Lower leg skin (tissue), 4 donors: Measurements from ENCODE around the gene RPL10. TPM values are rescaled to one million over a fixed set of nuclear protein-coding genes. Genes with fewer than 3 reads are reported as not detected.
"Not testable (repeated sequence)": the region's sequence is repeated elsewhere in the genome, so short reads cannot be mapped to it uniquely, and the experiment has no call there.

ENCODE experiments used
- DNase-seq, 2 donors: peaks; one replicate each; pipeline ENCODE4 v3.0.0-alpha.2; 2019; ENCODE audit warnings: low spot score in 2 of 2
- H3K4me3 ChIP-seq: fragments of 200-600 bp; sonication (generic); 2 replicates; pipeline ENCODE4 v1.5.1; 2017; ENCODE audit warnings: mild to moderate bottlenecking, low read depth; ENCODE audit not compliant: poor library complexity, severe bottlenecking
- CTCF ChIP-seq, 3 donors: fragments of 450-650 bp; IDR thresholded peaks; one replicate each; pipeline ENCODE4 v1.5.1; 2016; ENCODE audit warnings: antibody characterized with exemption in 3 of 3, mild to moderate bottlenecking in 3 of 3, moderate library complexity in 2 of 3
- POLR2A ChIP-seq, 2 donors: fragments of 450-650 bp; IDR thresholded peaks; one replicate each; pipeline ENCODE4 v1.6.1; 2016 to 2017; ENCODE audit warnings: antibody characterized with exemption in 2 of 2, mild to moderate bottlenecking in 1 of 2, moderate library complexity in 1 of 2
- WGBS, 2 donors: methylation state at CpG; one replicate each; pipeline ENCODE4 v1.1.5; 2018; 5-methylcytosine and 5-hydroxymethylcytosine counted together
- intact Hi-C: fragments of 100-400 bp; cut with DNase I; formaldehyde crosslinking; loops from one replicate; pipeline ENCODE4 v1.15.0; 2023; ENCODE audit warnings: low total_unique reads
- total RNA-seq, 4 donors: library from RNA; depleted of rRNA; stranded (reverse); fragments of >200 nt; gene quantifications; one replicate each; pipeline ENCODE4 v1.1.0, GENCODE V29; 2016

The RPL10 gene
- total RNA-seq, 4 donors from 2014 or later = 3,266 to 8,500 (median 5,564) TPM

GRCh38 chrX:154398668-154399526, 720 bp downstream of the RPL10 start:
- WGBS, 2 donors = 1 to 46% methylated on average over 40 to 49 of the region's 49 CpGs
- intact Hi-C loops = no loop called here
- DNase-seq = peak; percentile 84 to 96

GRCh38 chrX:154399527-154400368, 1.6 kb downstream of the RPL10 start:
- peak overlapping the region; percentile 53 for H3K4me3 ChIP-seq
- no peak for DNase-seq
- no peak for TF ChIP-seq POLR2A (IDR thresholded peaks at IDR 0.05)
- TF ChIP-seq CTCF (IDR thresholded peaks at IDR 0.05) = no peak
- 9 to 60% methylated on average over 9 to 14 of the region's 14 CpGs for WGBS, 2 donors
- intact Hi-C loops = no loop called here

More at GRCh38 chrX:154398668-154399526, 720 bp downstream of the RPL10 start:
- peak overlapping the region; percentile 53 for H3K4me3 ChIP-seq
- no peak for TF ChIP-seq CTCF (IDR thresholded peaks at IDR 0.05)
- TF ChIP-seq POLR2A (IDR thresholded peaks at IDR 0.05) = no peak

- 71 to 73% methylated on average over 5 to 6 of the region's 6 CpGs for WGBS, 2 donors
- DNase-seq, H3K4me3 ChIP-seq, intact Hi-C loops: not testable (repeated sequence)
Measured at GRCh38 chrX:154400369-154400817, 2.2 kb downstream of the RPL10 start.

GRCh38 chrX:154401045-154401799, 3.0 kb downstream of the RPL10 start:
- TF ChIP-seq POLR2A (IDR thresholded peaks at IDR 0.05) (no peak), CTCF (IDR thresholded peaks at IDR 0.05) (no peak)
- intact Hi-C loops = no loop called here
- 52 to 56% methylated on average over 6 of the region's 6 CpGs for WGBS, 2 donors
- DNase-seq = no peak
- H3K4me3 ChIP-seq = no peak overlapping the region

GRCh38 chrX:154401918-154402621, 3.9 kb downstream of the RPL10 start:
- intact Hi-C loops = no loop called here
- DNase-seq = no peak
- TF ChIP-seq CTCF (IDR thresholded peaks at IDR 0.05) (no peak), POLR2A (IDR thresholded peaks at IDR 0.05) (no peak)
- H3K4me3 ChIP-seq = no peak overlapping the region
- WGBS, 2 donors = 11 to 56% methylated on average over 6 of the region's 6 CpGs
